ENCODE data around the gene OR9A2. TPM values are rescaled to one million over a fixed set of nuclear protein-coding genes. Genes with fewer than 3 reads are reported as not detected.

OR9A2 gene
- total RNA-seq, 1 experiment from 2014 or later, result not detected

- no peak for TF ChIP-seq CTCF (IDR thresholded peaks at IDR 0.05; ENCODE audit: insufficient read depth in 1 of 2, low read depth in 1 of 2, low read length in 1 of 2, severe bottlenecking in 1 of 2, unreplicated experiment in 1 of 2)
- no peaks in the 10 kb centered on the region for H3K27me3 ChIP-seq (replicated peaks; ENCODE audit: control insufficient read depth, insufficient read depth, low read length)
- H3K27me3 Mint-ChIP-seq (ENCODE audit: insufficient read depth, unreplicated experiment), result peaks cover 4% of the 10 kb centered on the region
- no peaks in the 10 kb centered on the region for H3K9me3 ChIP-seq
- ChIA-PET POLR2A (no interaction called here), CTCF (no interaction called here)
- no peak overlapping the region for H3K27ac Mint-ChIP-seq (ENCODE audit: unreplicated experiment)
- no peaks in the 10 kb centered on the region for H3K4me1 Mint-ChIP-seq (ENCODE audit: low read depth, unreplicated experiment)
- no peak overlapping the region for H3K4me3 Mint-ChIP-seq (ENCODE audit: unreplicated experiment)
- H3K36me3 ChIP-seq (ENCODE audit: control insufficient read depth, insufficient read depth, low read length), result no peaks in the 10 kb centered on the region
- no peak for DNase-seq
- no peaks in the 10 kb centered on the region for H3K9me3 Mint-ChIP-seq (ENCODE audit: unreplicated experiment)
- H3K36me3 Mint-ChIP-seq (ENCODE audit: insufficient read depth, unreplicated experiment), result no peaks in the 10 kb centered on the region
- H3K4me1 ChIP-seq, result no peaks in the 10 kb centered on the region
- H3K4me3 ChIP-seq (ENCODE audit: low read depth, low read length), result no peak overlapping the region
- intact Hi-C loops (cut with micrococcal nuclease; ENCODE audit: unreplicated experiment), result no loop called here
- BruUV-seq (replicated peaks), result no TSS peak
Measured at GRCh38 chr7:143055754-143056153, 28.8 kb upstream of the OR9A2 start.

- H3K4me1 ChIP-seq, result no peaks in the 10 kb centered on the region
- intact Hi-C loops (cut with micrococcal nuclease; ENCODE audit: unreplicated experiment), result no loop called here
- Mint-ChIP-seq H3K9me3 (ENCODE audit: unreplicated experiment) (no peaks in the 10 kb centered on the region), H3K36me3 (ENCODE audit: insufficient read depth, unreplicated experiment) (no peaks in the 10 kb centered on the region), H3K27me3 (ENCODE audit: insufficient read depth, unreplicated experiment) (peaks cover 4% of the 10 kb centered on the region), H3K27ac (ENCODE audit: unreplicated experiment) (no peak overlapping the region), H3K4me3 (ENCODE audit: unreplicated experiment) (no peak overlapping the region), H3K4me1 (ENCODE audit: low read depth, unreplicated experiment) (no peaks in the 10 kb centered on the region)
- ChIA-PET CTCF (no interaction called here), POLR2A (no interaction called here)
- no peaks in the 10 kb centered on the region for H3K9me3 ChIP-seq
- TF ChIP-seq CTCF (IDR thresholded peaks at IDR 0.05; ENCODE audit: insufficient read depth in 1 of 2, low read depth in 1 of 2, low read length in 1 of 2, severe bottlenecking in 1 of 2, unreplicated experiment in 1 of 2), result no peak
- no peak for DNase-seq
- no peak overlapping the region for H3K4me3 ChIP-seq (ENCODE audit: low read depth, low read length)
- H3K27me3 ChIP-seq (replicated peaks; ENCODE audit: control insufficient read depth, insufficient read depth, low read length), result no peaks in the 10 kb centered on the region
- H3K36me3 ChIP-seq (ENCODE audit: control insufficient read depth, insufficient read depth, low read length), result no peaks in the 10 kb centered on the region
- BruUV-seq (replicated peaks), result no TSS peak
Measured at GRCh38 chr7:143054621-143055020, 27.7 kb upstream of the OR9A2 start.

- no peak within 1 kb of the TSS for H3K4me3 ChIP-seq (ENCODE audit: low read depth, low read length)
- no TSS peak for BruUV-seq (replicated peaks)
- no peak for TF ChIP-seq CTCF (IDR thresholded peaks at IDR 0.05; ENCODE audit: insufficient read depth in 1 of 2, low read depth in 1 of 2, low read length in 1 of 2, severe bottlenecking in 1 of 2, unreplicated experiment in 1 of 2)
- H3K9me3 Mint-ChIP-seq (ENCODE audit: unreplicated experiment), result no peaks in the 10 kb centered on the region
- no peak within 1 kb of the TSS for H3K4me3 Mint-ChIP-seq (ENCODE audit: unreplicated experiment)
- H3K27ac Mint-ChIP-seq (ENCODE audit: unreplicated experiment), result no peak within 1 kb of the TSS
- ChIA-PET CTCF (no interaction called here), POLR2A (no interaction called here)
- H3K4me1 Mint-ChIP-seq (ENCODE audit: low read depth, unreplicated experiment), result no peaks in the 10 kb centered on the region
- no peaks in the 10 kb centered on the region for H3K27me3 ChIP-seq (replicated peaks; ENCODE audit: control insufficient read depth, insufficient read depth, low read length)
- no peaks in the 10 kb centered on the region for H3K36me3 Mint-ChIP-seq (ENCODE audit: insufficient read depth, unreplicated experiment)
- H3K27me3 Mint-ChIP-seq (ENCODE audit: insufficient read depth, unreplicated experiment), result peaks cover 4% of the 10 kb centered on the region
- no peaks in the 10 kb centered on the region for H3K36me3 ChIP-seq (ENCODE audit: control insufficient read depth, insufficient read depth, low read length)
- no peaks in the 10 kb centered on the region for H3K9me3 ChIP-seq
- intact Hi-C loops (cut with micrococcal nuclease; ENCODE audit: unreplicated experiment), result no loop called here
- no peaks in the 10 kb centered on the region for H3K4me1 ChIP-seq
- DNase-seq, result no peak
Measured at GRCh38 chr7:143052041-143052440, 25.1 kb upstream of the OR9A2 start, which contains the start of gene OR6V1. TSS of gene OR6V1 (plus strand) at chr7:143052341. CDS start at chr7:143052341, 0 bp downstream.

Data from Caco-2 (cell line).